GM19452 (cell line): ENCODE data around the gene WIPF3.

Experiments used
- ATAC-seq: cut with Tn5 transposase; IDR thresholded peaks from one replicate; pipeline ENCODE4 v1.9.1; 2021; ENCODE audit not compliant: unreplicated experiment

WIPF3 gene

GRCh38 chr7:29843726-29844125 lies 37.4 kb downstream of the WIPF3 start:
- no peak for ATAC-seq

GRCh38 chr7:29844559-29844958 lies 38.3 kb downstream of the WIPF3 start:
- no peak for ATAC-seq

- ATAC-seq: no peak
These were observed 41.2 kb downstream of the WIPF3 start for GRCh38 chr7:29847496-29847895.

- ATAC-seq: no peak
These were observed 41.6 kb downstream of the WIPF3 start for GRCh38 chr7:29847916-29848315.

GRCh38 chr7:29848941-29849340 lies 42.6 kb downstream of the WIPF3 start:
- no peak for ATAC-seq

- no peak for ATAC-seq
These were observed 45.2 kb downstream of the WIPF3 start for GRCh38 chr7:29851487-29851886.

GRCh38 chr7:29852457-29852856 lies 46.1 kb downstream of the WIPF3 start:
- ATAC-seq: no peak

- ATAC-seq: no peak
These were observed 46.8 kb downstream of the WIPF3 start for GRCh38 chr7:29853072-29853471.

- no peak for ATAC-seq
These were observed 47.5 kb downstream of the WIPF3 start for GRCh38 chr7:29853789-29854188.

- ATAC-seq: no peak
These were observed 48.1 kb downstream of the WIPF3 start for GRCh38 chr7:29854257-29854938.

GRCh38 chr7:29857654-29858053 lies 51.3 kb downstream of the WIPF3 start:
- ATAC-seq: no peak

GRCh38 chr7:29858191-29858951 lies 52.1 kb downstream of the WIPF3 start:
- ATAC-seq: no peak

- ATAC-seq: no peak
These were observed 52.8 kb downstream of the WIPF3 start for GRCh38 chr7:29859104-29859503.

- no peak for ATAC-seq
These were observed 53.3 kb downstream of the WIPF3 start for GRCh38 chr7:29859524-29860185.

- no peak for ATAC-seq
These were observed 53.9 kb downstream of the WIPF3 start for GRCh38 chr7:29860186-29860585.

GRCh38 chr7:29861884-29862283 lies 55.6 kb downstream of the WIPF3 start:
- ATAC-seq: no peak

GRCh38 chr7:29864656-29865055 lies 58.3 kb downstream of the WIPF3 start:
- ATAC-seq: no peak

- no peak for ATAC-seq
These were observed 59.2 kb downstream of the WIPF3 start for GRCh38 chr7:29865526-29865925.

GRCh38 chr7:29866490-29866930 lies 60.2 kb downstream of the WIPF3 start:
- no peak for ATAC-seq

GRCh38 chr7:29871787-29872398 lies 65.6 kb downstream of the WIPF3 start:
- ATAC-seq: no peak

GRCh38 chr7:29873644-29874294 lies 67.5 kb downstream of the WIPF3 start:
- no peak for ATAC-seq
